ENCODE results near the gene LST1.

DNA sequence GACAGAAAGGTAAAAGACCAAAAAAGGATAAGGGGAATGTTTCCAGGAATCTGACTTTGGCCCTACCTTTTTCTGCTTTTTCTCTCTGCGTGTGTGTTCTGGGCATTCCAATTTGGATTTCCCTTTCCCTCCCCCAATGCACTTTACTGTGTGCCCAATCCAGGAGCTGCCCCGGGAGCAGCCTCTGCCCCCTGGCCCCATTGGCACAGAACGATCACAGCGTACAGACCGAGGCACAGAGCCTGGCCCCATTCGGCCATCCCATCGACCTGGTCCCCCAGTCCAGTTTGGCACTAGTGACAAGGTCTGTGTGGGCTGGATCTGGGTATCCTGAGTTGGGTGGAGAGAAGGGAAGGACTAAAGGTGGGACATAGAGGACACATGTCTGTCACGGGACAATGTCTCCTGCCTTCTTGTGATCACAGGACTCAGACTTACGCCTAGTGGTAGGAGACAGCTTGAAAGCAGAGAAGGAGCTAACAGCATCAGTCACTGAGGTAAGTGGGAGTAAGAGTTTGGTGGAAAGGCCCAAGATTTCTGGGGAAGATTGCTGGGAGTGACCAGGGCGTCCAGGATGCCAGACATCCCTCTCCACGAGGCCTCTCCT lies 49.0 kb downstream of the LST1 start:
- TF ChIP-seq EZH2 (optimal IDR thresholded peaks at IDR 0.05; ENCODE audit: low read depth, low read length) = no peak
- TF ChIP-seq, protein P1, sequence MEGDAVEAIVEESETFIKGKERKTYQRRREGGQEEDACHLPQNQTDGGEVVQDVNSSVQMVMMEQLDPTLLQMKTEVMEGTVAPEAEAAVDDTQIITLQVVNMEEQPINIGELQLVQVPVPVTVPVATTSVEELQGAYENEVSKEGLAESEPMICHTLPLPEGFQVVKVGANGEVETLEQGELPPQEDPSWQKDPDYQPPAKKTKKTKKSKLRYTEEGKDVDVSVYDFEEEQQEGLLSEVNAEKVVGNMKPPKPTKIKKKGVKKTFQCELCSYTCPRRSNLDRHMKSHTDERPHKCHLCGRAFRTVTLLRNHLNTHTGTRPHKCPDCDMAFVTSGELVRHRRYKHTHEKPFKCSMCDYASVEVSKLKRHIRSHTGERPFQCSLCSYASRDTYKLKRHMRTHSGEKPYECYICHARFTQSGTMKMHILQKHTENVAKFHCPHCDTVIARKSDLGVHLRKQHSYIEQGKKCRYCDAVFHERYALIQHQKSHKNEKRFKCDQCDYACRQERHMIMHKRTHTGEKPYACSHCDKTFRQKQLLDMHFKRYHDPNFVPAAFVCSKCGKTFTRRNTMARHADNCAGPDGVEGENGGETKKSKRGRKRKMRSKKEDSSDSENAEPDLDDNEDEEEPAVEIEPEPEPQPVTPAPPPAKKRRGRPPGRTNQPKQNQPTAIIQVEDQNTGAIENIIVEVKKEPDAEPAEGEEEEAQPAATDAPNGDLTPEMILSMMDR (IDR thresholded peaks at IDR 0.05; ENCODE audit: low read length) = no peak
